GM18909 (cell line): Measurements from ENCODE around the gene CRLF1.
"Not testable (repeated sequence)": the region's sequence is repeated elsewhere in the genome, so short reads cannot be mapped to it uniquely, and the experiment has no call there.

Experiments
- ATAC-seq: cut with Tn5 transposase; IDR thresholded peaks from one replicate; pipeline ENCODE4 v1.9.1; 2021; ENCODE audit warnings: mild to moderate bottlenecking; ENCODE audit not compliant: unreplicated experiment, poor library complexity

Gene CRLF1

GRCh38 chr19:18610245-18610555, 3.6 kb upstream of the CRLF1 start:
- ATAC-seq = no peak

- ATAC-seq = no peak
Measured at GRCh38 chr19:18609717-18610051, 3.1 kb upstream of the CRLF1 start.

DNA sequence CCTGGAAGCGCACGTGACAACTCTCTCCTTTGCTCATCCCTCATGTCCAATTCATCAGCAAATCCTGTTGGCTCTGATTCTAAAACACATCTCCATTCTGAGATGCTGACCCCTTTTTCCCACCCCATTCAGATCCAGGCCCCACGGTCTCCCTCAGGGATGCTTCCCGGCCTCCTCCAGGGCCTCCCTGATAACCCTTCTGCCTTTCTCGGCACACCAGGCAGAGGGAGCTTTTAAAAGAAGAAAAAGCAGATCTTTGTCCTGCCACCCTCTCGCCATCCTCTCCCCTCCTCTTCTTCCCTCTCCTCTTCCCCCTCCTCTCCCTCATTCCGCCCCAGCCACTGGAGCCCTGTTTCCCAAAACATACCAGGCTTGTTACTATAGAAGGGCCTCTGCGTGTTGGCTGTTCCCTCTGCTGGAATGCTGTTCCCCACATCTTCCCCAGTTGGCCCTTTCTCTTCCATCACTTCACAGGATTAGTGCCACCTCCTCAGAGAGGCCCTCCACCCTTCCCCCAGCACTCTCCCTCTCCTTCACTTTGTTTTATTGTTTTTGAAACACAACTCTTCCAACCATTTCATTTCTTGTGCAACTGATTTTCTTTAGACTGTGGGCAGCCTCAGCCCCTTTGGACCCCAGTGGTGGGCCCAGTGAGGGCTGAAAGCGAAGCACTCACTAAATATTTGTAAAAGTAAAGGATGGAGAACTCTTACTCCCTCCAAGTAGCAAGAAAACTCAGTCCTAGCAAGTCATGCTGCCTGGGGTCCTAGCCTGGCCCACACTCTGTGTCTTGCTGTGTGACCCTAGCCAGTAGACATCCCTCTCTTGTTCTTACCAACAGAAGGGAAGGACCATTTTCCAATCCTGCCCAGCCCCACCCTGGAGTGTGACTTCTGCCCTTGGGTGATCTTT, 2.5 kb upstream of the CRLF1 start:
- no peak for ATAC-seq

DNA sequence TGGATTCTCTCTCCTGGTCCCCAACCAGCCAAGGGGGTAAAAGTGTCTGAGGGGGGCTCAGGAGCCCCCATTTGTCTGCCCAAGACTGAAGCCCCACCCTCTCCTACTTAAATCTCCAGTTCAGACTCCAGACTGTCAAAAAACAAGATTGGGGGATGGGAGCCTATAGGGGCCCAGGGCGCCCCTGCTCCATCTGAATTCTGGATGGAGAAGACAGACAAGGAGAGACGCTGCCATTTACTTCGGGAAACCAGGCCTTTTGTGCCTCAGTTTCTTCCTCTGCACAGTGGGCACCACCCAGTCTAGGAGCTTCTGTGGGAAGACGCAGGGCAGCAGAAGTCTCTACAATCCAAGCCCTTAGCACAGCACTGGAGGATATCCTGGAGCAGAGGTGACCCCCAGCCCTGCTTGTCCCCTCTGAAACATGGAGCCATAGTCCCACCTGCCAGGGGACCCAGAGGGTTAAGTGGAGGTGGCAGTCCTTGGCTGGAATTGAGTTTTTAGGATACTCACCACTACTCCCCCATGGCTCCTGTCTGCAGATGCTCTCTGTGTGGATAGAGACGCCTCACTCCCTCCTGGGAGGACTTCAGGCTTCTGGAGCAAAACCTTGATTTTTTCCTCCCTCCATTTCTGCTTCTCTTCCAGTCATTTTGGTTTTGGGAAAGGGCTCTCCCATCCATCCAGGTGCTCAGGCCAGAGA, 1.7 kb upstream of the CRLF1 start:
- no peak for ATAC-seq

DNA sequence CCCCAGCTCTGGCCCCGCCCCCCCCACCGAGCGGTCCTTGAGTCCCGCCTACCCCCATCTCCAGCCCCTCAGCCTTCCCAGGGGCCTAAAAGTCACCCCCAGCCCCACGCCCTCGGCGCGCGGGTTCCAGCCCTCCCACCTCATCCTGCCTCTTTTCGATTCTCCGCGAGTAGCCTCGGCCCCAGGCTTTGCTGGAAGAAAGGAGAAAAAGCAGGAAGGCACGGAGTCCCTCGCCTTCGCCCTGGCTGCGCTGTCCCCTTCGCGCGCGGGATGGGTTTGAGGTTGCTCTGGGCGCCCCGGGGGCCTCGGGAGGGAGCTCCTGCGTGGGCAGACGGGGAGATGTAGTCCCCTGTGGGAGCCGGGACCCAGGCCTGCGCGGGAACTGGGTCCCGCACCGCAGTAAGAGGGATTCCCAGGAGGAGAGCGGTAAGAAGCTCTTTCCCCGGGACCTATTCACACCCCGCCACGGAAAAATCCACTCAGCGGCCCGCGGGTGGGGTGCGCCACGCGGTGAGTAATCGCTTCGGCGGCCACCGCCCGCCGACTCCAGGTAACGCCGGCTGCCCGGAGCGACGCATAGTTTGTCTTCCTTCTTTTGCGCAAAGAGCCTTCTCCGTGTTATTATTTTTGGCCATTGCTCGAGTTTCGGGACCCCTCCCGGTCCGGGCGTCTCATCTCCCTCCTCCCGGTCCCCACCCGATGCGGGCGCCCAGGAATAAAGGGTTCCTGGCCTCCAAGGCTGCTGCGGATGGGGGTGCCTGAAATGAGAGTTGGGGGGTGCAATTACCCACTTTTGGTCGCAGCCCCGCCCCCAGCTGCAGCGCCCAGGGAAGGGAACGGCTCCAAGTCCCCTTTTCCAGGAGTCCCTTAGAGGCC, 865 bp upstream of the CRLF1 start:
- ATAC-seq = no peak

DNA sequence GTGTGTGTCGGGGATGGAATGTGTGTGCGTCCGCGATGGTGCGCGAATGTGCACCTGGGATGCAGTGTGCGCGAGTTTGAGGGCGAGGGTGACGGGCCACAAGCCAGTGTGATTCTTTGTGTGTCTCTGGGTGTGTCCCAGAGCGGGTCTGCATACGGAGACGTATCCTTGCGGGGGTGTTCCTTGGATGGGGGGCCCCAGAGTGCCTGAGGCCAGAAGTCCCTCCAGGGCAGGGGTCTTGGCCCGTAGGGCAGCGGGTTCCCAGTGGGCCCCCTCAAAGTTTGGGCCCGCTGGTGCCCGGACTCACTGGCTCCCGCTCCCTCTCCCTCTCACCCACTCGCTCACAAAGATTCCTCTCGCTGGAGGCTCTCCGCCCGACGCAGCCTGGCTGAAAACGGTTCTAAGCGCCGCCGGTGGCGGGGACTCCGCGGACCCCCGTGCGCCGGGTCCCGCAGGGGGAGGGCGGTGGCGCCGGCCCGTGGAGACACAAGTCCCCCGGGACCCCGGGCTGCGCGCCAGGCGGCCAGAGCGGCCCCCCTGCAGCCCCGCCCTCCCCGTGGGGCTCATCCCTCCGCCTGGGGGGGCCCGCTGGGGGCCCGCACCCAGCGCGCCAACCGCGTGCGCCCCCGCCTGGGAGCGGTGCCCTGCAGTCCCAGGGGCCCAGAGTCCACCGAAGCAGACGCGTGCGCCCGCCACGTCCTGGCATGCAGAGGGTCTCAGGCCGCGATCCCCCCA, 886 bp downstream of the CRLF1 start:
- ATAC-seq = no peak

DNA sequence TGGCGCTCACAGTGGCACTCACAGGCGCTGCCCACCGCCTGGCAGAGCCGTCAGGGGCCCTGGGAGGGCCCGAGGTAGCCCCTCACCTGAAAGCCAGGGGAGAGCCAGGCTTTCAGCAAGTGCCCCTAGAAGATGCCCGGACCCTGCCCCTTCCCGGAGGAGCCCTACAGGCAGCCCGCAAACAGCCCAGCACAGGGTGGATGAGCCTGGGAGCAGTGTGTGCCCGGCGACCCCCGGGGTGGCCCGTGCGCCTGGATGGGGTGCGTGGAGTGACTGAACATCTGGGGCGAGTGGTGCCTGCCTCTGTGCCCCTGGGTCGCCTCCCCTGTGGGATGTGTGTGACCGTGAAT, 1.4 kb downstream of the CRLF1 start:
- no peak for ATAC-seq

DNA sequence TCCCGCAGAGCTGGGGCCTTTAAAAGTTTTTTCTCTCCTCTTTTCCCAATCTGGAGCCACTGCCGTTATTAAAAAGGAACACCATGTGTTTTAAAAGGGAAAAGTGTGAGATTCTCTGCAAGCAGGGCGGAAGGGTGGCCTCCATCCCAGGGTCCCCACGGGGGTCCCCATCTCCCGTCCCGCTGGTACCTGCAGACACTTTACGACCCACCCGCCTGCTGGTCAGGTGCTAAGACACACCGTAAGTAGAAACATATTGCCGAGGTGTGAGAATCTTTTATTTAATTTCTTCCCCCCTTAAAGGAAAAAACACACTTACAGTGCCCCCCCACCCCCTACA, 1.8 kb downstream of the CRLF1 start:
- ATAC-seq = no peak

DNA sequence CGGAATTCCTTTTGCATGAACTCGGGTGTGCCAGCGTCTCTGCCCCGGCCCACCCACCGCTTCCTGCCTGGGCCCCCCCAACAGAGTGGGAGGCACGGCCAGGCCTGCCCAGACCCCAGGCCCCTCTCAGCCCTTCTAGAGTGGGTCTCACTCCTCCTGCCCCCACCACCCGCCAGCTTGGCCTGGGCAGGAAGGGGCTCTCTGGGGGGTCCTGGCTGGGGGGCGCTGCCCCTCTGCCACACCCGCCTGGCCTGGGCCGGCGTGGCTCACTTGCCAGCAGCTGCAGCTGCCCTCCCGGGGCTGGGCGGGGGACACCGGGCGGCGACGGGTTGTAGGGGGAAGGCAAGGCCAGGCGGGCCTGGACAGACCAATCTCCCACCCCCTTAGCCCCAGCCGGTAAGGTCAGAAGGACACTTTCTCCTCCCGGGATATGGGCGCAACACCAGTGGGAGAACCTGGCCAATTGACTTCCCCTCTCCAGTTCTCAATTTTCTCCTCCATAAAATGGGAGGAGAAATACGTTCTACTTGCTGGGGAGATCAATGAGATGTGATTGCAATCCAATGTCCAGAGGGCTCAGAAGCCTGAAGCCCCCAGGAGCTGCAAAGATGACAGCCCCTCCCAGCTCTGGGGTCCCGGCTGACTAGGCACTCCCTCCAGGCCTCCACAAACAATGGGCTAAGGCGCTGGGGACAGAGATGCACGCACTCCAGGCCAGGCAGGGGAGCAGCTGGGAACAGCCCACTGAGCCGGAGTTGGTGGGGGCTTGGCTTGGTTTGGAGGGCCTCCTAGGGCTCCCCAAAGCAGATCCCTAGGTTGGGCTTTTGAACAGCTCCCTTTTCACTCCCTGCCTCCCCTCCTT, 2.4 kb downstream of the CRLF1 start:
- no peak for ATAC-seq

GRCh38 chr19:18603255-18603957, 3.2 kb downstream of the CRLF1 start:
- ATAC-seq = no peak

- ATAC-seq = no peak
Measured at GRCh38 chr19:18601875-18602274, 4.7 kb downstream of the CRLF1 start.

- not testable (repeated sequence) for ATAC-seq
Measured at GRCh38 chr19:18600692-18601397, 5.8 kb downstream of the CRLF1 start.

DNA sequence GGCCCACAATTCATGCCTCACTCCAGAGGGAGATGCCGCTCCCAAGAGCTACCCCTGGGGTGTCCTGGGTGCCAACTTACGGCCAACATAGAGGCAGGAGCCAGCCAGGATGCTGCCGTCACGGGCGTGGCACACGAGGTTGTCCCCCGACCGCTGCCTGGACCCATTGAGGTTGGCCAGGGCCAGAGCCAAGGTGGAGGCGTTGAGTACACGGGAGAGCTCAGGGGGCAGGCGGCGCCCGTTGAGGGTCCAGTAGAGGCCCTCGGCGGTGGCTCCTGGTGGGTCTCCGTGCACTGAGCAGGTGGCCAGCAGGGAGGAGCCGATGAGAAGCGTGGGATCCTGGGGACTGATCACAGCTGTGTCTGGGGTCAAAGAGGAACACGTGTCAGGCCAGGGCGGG, 7.1 kb downstream of the CRLF1 start:
- no peak for ATAC-seq

GRCh38 chr19:18597809-18598660, 8.6 kb downstream of the CRLF1 start:
- no peak for ATAC-seq

GRCh38 chr19:18596752-18597157, 9.8 kb downstream of the CRLF1 start:
- no peak for ATAC-seq

DNA sequence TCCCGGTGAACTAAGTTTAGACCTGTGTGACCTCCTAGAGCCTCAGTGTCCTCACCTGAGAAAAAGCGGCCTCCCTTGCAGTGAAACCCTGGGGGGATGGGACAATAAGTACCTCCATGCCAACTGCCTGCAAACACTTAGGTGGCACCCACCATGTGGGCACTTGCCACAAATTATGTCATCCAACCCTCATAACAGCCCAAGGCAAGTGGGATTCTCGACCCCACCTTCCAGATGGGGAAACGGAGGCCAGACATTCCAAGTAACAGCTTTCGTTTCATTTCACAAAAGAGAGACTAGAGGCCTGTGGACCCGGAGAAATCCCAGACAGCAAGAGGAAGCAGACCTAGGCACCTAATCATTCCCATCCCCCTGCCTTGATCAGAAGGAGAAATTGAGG, 11.1 kb downstream of the CRLF1 start:
- ATAC-seq = no peak

- ATAC-seq = no peak
Measured at GRCh38 chr19:18594824-18595373, 11.7 kb downstream of the CRLF1 start.
